H1 (cell line): Measurements from ENCODE around the gene FCN2. TPM values are rescaled to one million over a fixed set of nuclear protein-coding genes. Genes with fewer than 3 reads are reported as not detected.

ENCODE experiments used
- CTCF ChIA-PET: fragments of 300-600 bp; sonication (Branson Sonifier 250); formaldehyde crosslinking; loops from one replicate; lab custom pipeline; 2021; ENCODE audit not compliant: partially characterized antibody; lab: Charles Lee
- POLR2A ChIA-PET: fragments of 300-600 bp; sonication (Branson Sonifier 250); formaldehyde crosslinking; loops from one replicate; lab custom pipeline; 2021; ENCODE audit warnings: inconsistent platforms; ENCODE audit not compliant: partially characterized antibody; lab: Charles Lee
- DNase-seq, 2 experiments: peaks; one replicate each; pipeline versions ENCODE4 v3.0.0 to v3.0.0-alpha.2; 2010 to 2022; ENCODE audit warnings: low spot score in 2 of 2, low read depth in 1 of 2, mixed read lengths in 1 of 2
- FAIRE-seq: peaks from 2 replicates; lab custom pipeline; 2011; peaks lifted over from hg19 to GRCh38; lab: Jason Lieb, UNC
- H2AFZ ChIP-seq: 2 replicates; pipeline ENCODE4 v1.8.1; 2012; ENCODE audit warnings: low read length, inconsistent platforms
- H2AK5ac ChIP-seq: 2 replicates; pipeline ENCODE4 v1.6.1; 2013; ENCODE audit warnings: low read depth, low read length
- H2BK120ac ChIP-seq: replicated peaks from 2 replicates; pipeline ENCODE3; 2013; ENCODE audit warnings: low read depth, low read length, inconsistent platforms
- H2BK12ac ChIP-seq: 2 replicates; pipeline ENCODE4 v1.6.1; 2013; ENCODE audit warnings: low read depth, low read length
- H2BK15ac ChIP-seq: 2 replicates; pipeline ENCODE4 v1.6.1; 2013; ENCODE audit warnings: low read length
- H2BK20ac ChIP-seq: 2 replicates; pipeline ENCODE4 v1.6.1; 2013; ENCODE audit warnings: low read length
- H2BK5ac ChIP-seq: 2 replicates; pipeline ENCODE4 v1.6.1; 2013; ENCODE audit warnings: low read depth, low read length
- H3K14ac ChIP-seq: 2 replicates; pipeline ENCODE4 v1.6.1; 2013; ENCODE audit warnings: inconsistent platforms; ENCODE audit not compliant: insufficient read length
- H3K18ac ChIP-seq: 2 replicates; pipeline ENCODE4 v1.6.1; 2013; ENCODE audit warnings: low read length; ENCODE audit errors: extremely low read depth
- H3K23ac ChIP-seq: 2 replicates; pipeline ENCODE4 v1.6.1; 2013; ENCODE audit warnings: inconsistent platforms; ENCODE audit not compliant: insufficient read length
- H3K23me2 ChIP-seq: 2 replicates; pipeline ENCODE4 v1.6.1; 2013; ENCODE audit warnings: low read depth, low read length
- H3K27ac ChIP-seq: 2 replicates; pipeline ENCODE4 v1.6.1; 2011; ENCODE audit warnings: low read depth, low read length, inconsistent platforms
- H3K27me3 ChIP-seq, 4 experiments: replicated peaks in 1 of 4; 1 replicate in 1 of 4; 2 replicates in 3 of 4; pipeline versions ENCODE4 v1.6.1 to v1.8.1; 2011 to 2013; ENCODE audit warnings: low read length in 3 of 4, mild to moderate bottlenecking in 3 of 4, inconsistent platforms in 2 of 4, mixed read lengths in 2 of 4, moderate library complexity in 1 of 4; ENCODE audit not compliant: control insufficient read depth in 3 of 4, insufficient read depth in 3 of 4; ENCODE audit errors: extremely low read depth in 1 of 4
- H3K36me3 ChIP-seq, 4 experiments: 2 replicates each; pipeline versions ENCODE4 v1.6.1 to v1.8.1; 2011 to 2013; ENCODE audit warnings: mild to moderate bottlenecking in 4 of 4, low read length in 3 of 4, moderate library complexity in 2 of 4, control low read depth in 1 of 4, inconsistent platforms in 1 of 4; ENCODE audit not compliant: insufficient read depth in 4 of 4, control insufficient read depth in 2 of 4
- H3K4ac ChIP-seq: replicated peaks from 2 replicates; pipeline ENCODE3; 2013; ENCODE audit warnings: low read length, low read depth, mixed read lengths, inconsistent platforms; ENCODE audit not compliant: insufficient read length
- H3K4me1 ChIP-seq, 4 experiments: replicated peaks in 1 of 4; 1 replicate in 1 of 4; 2 replicates in 3 of 4; pipeline versions ENCODE4 v1.6.1 to v1.8.1; 2011 to 2013; ENCODE audit warnings: low read length in 3 of 4, inconsistent platforms in 2 of 4, mixed read lengths in 1 of 4; ENCODE audit not compliant: insufficient read depth in 4 of 4, control insufficient read depth in 3 of 4
- H3K4me2 ChIP-seq, 2 experiments: 2 replicates each; pipeline versions ENCODE4 v1.6.1 to v1.8.1; 2011 to 2013; ENCODE audit warnings: low read depth in 2 of 2, low read length in 2 of 2, control low read depth in 1 of 2, inconsistent platforms in 1 of 2, mild to moderate bottlenecking in 1 of 2; ENCODE audit not compliant: insufficient read depth in 1 of 2
- H3K4me3 ChIP-seq, 4 experiments: fragments of 200-600, 300-600 bp in 1 of 4; sonication (generic), shearing (Covaris generic), sonication (Bioruptor Twin) in 1 of 4; 2 replicates each; pipeline versions ENCODE4 v1.5.1 to v1.8.1; 2011 to 2016; ENCODE audit warnings: low read length in 4 of 4, low read depth in 3 of 4, control low read depth in 2 of 4, inconsistent platforms in 2 of 4, mild to moderate bottlenecking in 2 of 4, mixed read lengths in 1 of 4, moderate library complexity in 1 of 4; ENCODE audit not compliant: insufficient read depth in 2 of 4; ENCODE audit errors: extremely low read depth in 1 of 4
- H3K56ac ChIP-seq: replicated peaks from 2 replicates; pipeline ENCODE3; 2013; ENCODE audit warnings: low read depth, mild to moderate bottlenecking, mixed read lengths, low read length, inconsistent platforms; ENCODE audit not compliant: insufficient read length
- H3K79me1 ChIP-seq: 2 replicates; pipeline ENCODE4 v1.6.1; 2013; ENCODE audit warnings: low read depth, low read length, control low read depth
- H3K79me2 ChIP-seq, 2 experiments: 2 replicates each; pipeline versions ENCODE4 v1.6.1 to v1.8.1; 2012 to 2013; ENCODE audit warnings: low read length in 2 of 2, mild to moderate bottlenecking in 2 of 2, inconsistent platforms in 1 of 2; ENCODE audit not compliant: insufficient read depth in 2 of 2, control insufficient read depth in 1 of 2
- H3K9ac ChIP-seq, 4 experiments: replicated peaks in 1 of 4; 1 replicate in 1 of 4; 2 replicates in 3 of 4; pipeline versions ENCODE4 v1.6.1 to v1.8.1; 2011 to 2013; ENCODE audit warnings: low read depth in 3 of 4, low read length in 3 of 4, control low read depth in 2 of 4, mild to moderate bottlenecking in 2 of 4, moderate library complexity in 2 of 4, inconsistent platforms in 1 of 4; ENCODE audit errors: extremely low read depth in 1 of 4
- H3K9me3 ChIP-seq, 2 experiments: 2 replicates each; pipeline versions ENCODE4 v1.6.1 to v1.8.1; 2012 to 2013; ENCODE audit warnings: mild to moderate bottlenecking in 2 of 2, moderate library complexity in 2 of 2, control low read depth in 1 of 2, inconsistent platforms in 1 of 2, low read depth in 1 of 2, low read length in 1 of 2, mixed read lengths in 1 of 2; ENCODE audit not compliant: insufficient read depth in 2 of 2
- H4K20me1 ChIP-seq, 2 experiments: replicated peaks in 1 of 2; 2 replicates each; pipeline versions ENCODE3 to v1.8.1; 2011 to 2013; ENCODE audit warnings: inconsistent platforms in 2 of 2, low read length in 2 of 2, mild to moderate bottlenecking in 1 of 2; ENCODE audit not compliant: insufficient read depth in 2 of 2, control insufficient read depth in 1 of 2
- H4K5ac ChIP-seq: 2 replicates; pipeline ENCODE4 v1.6.1; 2013; ENCODE audit warnings: low read length, low read depth, mixed read lengths, inconsistent platforms; ENCODE audit not compliant: insufficient read length
- H4K8ac ChIP-seq: 2 replicates; pipeline ENCODE4 v1.8.0; 2013; ENCODE audit warnings: mild to moderate bottlenecking, moderate library complexity, low read length, inconsistent platforms; ENCODE audit not compliant: insufficient read depth; ENCODE audit errors: extremely low read depth
- H4K91ac ChIP-seq: replicated peaks from 2 replicates; pipeline ENCODE3; 2013; ENCODE audit warnings: low read length, mixed read lengths, inconsistent platforms; ENCODE audit not compliant: insufficient read length
- GABPA ChIP-seq: IDR thresholded peaks from 2 replicates; pipeline ENCODE4 v1.6.1; 2011; ENCODE audit warnings: mild to moderate bottlenecking, low read length, moderate library complexity, borderline replicate concordance; ENCODE audit not compliant: insufficient read depth
- NRF1 ChIP-seq: IDR thresholded peaks from 2 replicates; pipeline ENCODE4 v1.6.1; 2011; ENCODE audit warnings: mild to moderate bottlenecking, low read depth, low read length, improper control_type of control experiment
- POU5F1 ChIP-seq: IDR thresholded peaks from 2 replicates; pipeline ENCODE4 v1.6.1; 2011; ENCODE audit warnings: low read depth, mild to moderate bottlenecking, low read length, moderate library complexity
- SP1 ChIP-seq: IDR thresholded peaks from 2 replicates; pipeline ENCODE4 v1.6.1; 2011; ENCODE audit warnings: low read depth, low read length
- TAF1 ChIP-seq: IDR thresholded peaks from 2 replicates; pipeline ENCODE4 v1.6.1; 2011; ENCODE audit warnings: mild to moderate bottlenecking, low read depth, low read length
- ZNF274 ChIP-seq: IDR thresholded peaks from 2 replicates; pipeline ENCODE4 v1.7.0; 2012; ENCODE audit warnings: low read length, borderline replicate concordance; ENCODE audit errors: extremely low read depth
- WGBS, 2 experiments: shearing (Covaris generic) in 1 of 2; methylation state at CpG; one replicate each; pipeline versions ENCODE4 v1.1.6 to v1.1.7; 2013 to 2015; ENCODE audit warnings: low lambda C conversion rate in 2 of 2, mixed read lengths in 2 of 2, inconsistent platforms in 1 of 2, low coverage in 1 of 2, missing lambda C conversion rate in 1 of 2; ENCODE audit not compliant: insufficient replicate concordance in 2 of 2, insufficient coverage in 1 of 2, insufficient read length in 1 of 2; ENCODE audit errors: extremely low coverage in 1 of 2, missing lambda C conversion rate in 1 of 2; 5-methylcytosine and 5-hydroxymethylcytosine counted together
- polyA plus RNA-seq, 7 experiments: library from polyadenylated mRNA; depleted of rRNA in 3 of 7; stranded (reverse) in 5 of 7; unstranded in 2 of 7; fragments of >200 nt in 5 of 7; fragments of 200-250 nt in 2 of 7; gene quantifications; 1 replicate in 5 of 7; 2 replicates in 1 of 7; 4 replicates in 1 of 7; pipeline versions ENCODE4 v1.2.1 to v1.2.3, GENCODE V29; 2011 to 2013; ENCODE audit warnings: missing spikeins in 2 of 7, mixed read lengths in 2 of 7
- total RNA-seq: library from RNA; stranded (reverse); fragmentation: NEBNext Ultra II Directional; extraction: Animal tissue kit (Norgen Biotek cat#: 25700); gene quantifications from 2 replicates; pipeline ENCODE4 v1.2.1, GENCODE V29; 2021

The FCN2 gene
- total and polyA plus RNA-seq, 2 of the 8 experiments (the other 6 are each of a cell fraction or from before 2014, with no cell fraction given) = not detected

DNA sequence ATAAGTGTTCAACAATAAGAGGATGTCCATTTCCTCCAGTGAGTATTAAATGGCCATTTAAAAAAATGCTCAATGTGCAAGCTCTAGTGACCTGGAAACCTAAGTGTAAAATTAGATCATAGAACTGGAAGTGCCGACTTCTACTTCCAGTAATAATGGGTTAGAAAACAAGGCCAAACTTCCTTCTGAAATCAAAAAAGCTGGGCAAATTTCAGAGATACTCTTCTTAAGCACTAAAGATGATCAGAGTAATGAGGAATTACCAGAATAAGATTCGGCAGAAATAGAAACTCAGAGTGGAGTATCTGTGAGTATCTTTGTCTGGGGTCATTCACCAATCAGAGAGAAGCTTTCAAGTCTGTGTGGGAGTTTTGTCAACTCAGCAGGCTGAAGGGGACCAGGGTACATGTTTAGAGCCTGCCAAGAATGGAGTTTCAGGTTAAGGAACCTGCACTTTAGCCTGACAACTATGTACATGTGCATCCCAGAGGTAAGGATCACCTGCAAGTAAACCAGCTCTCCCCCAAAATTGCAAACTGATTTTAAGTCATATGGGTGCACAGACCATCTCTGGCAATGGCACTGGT lies 17.1 kb downstream of the FCN2 start:
- Histone ChIP-seq H3K36me3 (no peaks in the 10 kb centered on the region), H4K5ac (no peak overlapping the region), H3K23me2 (no peaks in the 10 kb centered on the region), H2AK5ac (no peak overlapping the region), H3K23ac (no peak overlapping the region), H3K4me1 (no peaks in the 10 kb centered on the region), H2BK120ac (no peak overlapping the region), H4K8ac (no peak overlapping the region), H3K56ac (no peak overlapping the region), H3K9me3 (peaks cover 11 to 14% of the 10 kb centered on the region in 2 experiments; a peak in 3 of 4 replicates), H3K4me3 (no peak overlapping the region), H2BK15ac (no peak overlapping the region), H3K27me3 (no peaks in the 10 kb centered on the region), H4K91ac (no peak overlapping the region), H2BK20ac (no peak overlapping the region), H3K4ac (no peak overlapping the region), H3K79me1 (no peaks in the 10 kb centered on the region), H2BK5ac (no peak overlapping the region), H2BK12ac (no peak overlapping the region), H3K4me2 (no peak overlapping the region), H2AFZ (no peak overlapping the region), H3K18ac (no peak overlapping the region), H3K79me2 (no peaks in the 10 kb centered on the region), H3K14ac (no peak overlapping the region), H3K27ac (no peak overlapping the region), H3K9ac (no peak overlapping the region), H4K20me1 (no peaks in the 10 kb centered on the region)
- no peak for FAIRE-seq
- DNase-seq = no peak
- WGBS, 2 experiments = 81% methylated on average over 2 of the region's 2 CpGs; no CpG with 5 or more reads in 1 of the 2 experiments
- TF ChIP-seq NRF1 = no peak
- TF ChIP-seq GABPA = no peak
- TF ChIP-seq ZNF274 = no peak
- no peak for TF ChIP-seq SP1
- TF ChIP-seq TAF1 = no peak
- TF ChIP-seq POU5F1 = no peak
- POLR2A ChIA-PET = no interaction called here
- CTCF ChIA-PET = interaction anchor here (1.1 kb wide), 1 partner anchor 159 kb away, joined by 4 read pairs; no protein-coding TSS in a partner anchor
